CD8-positive, alpha-beta memory T cell (primary cell): ENCODE results near the gene NTN5. TPM values are rescaled to one million over a fixed set of nuclear protein-coding genes. Genes with fewer than 3 reads are reported as not detected.
A peak's percentile ranks its signal among the peaks of the same experiment; 100 is the strongest.

Experiments used
- CTCF ChIA-PET: fragments of 350-600 bp; sonication (Branson Sonifier 250); formaldehyde crosslinking; loops from one replicate; lab custom pipeline; 2021; ENCODE audit warnings: antibody characterized with exemption; lab: Charles Lee
- POLR2A ChIA-PET: fragments of 350-600 bp; sonication (Branson Sonifier 250); formaldehyde crosslinking; loops from one replicate; lab custom pipeline; 2021; ENCODE audit warnings: antibody characterized with exemption; lab: Charles Lee
- DNase-seq, 5 donors: peaks; one replicate each; pipeline versions ENCODE4 v3.0.0 to v3.0.0-alpha.2; 2020 to 2022; ENCODE audit warnings: mixed read lengths in 1 of 5
- H3K27ac ChIP-seq: one replicate; pipeline ENCODE4 v1.7.0; 2013; ENCODE audit warnings: low read depth, mild to moderate bottlenecking, low read length, moderate library complexity
- H3K27me3 ChIP-seq: 2 replicates; pipeline ENCODE4 v1.7.0; 2013; ENCODE audit warnings: low read length, mild to moderate bottlenecking; ENCODE audit not compliant: insufficient read depth, poor library complexity, severe bottlenecking
- H3K36me3 ChIP-seq: 2 replicates; pipeline ENCODE4 v1.7.0; 2013; ENCODE audit warnings: mild to moderate bottlenecking, low read length, moderate library complexity; ENCODE audit not compliant: insufficient read depth
- H3K4me1 ChIP-seq: 2 replicates; pipeline ENCODE4 v1.7.0; 2013; ENCODE audit warnings: mild to moderate bottlenecking, low read length, moderate library complexity; ENCODE audit not compliant: insufficient read depth
- H3K4me3 ChIP-seq: 2 replicates; pipeline ENCODE4 v1.7.0; 2013; ENCODE audit warnings: mild to moderate bottlenecking, low read length
- H3K9me3 ChIP-seq: 2 replicates; pipeline ENCODE4 v1.7.0; 2013; ENCODE audit warnings: mild to moderate bottlenecking, low read length
- H3K27ac Mint-ChIP-seq, 8 donors: one replicate each; pipeline ENCODE4 v1.8.0; 2020 to 2021; ENCODE audit warnings: mixed read lengths in 8 of 8, mild to moderate bottlenecking in 6 of 8, inconsistent platforms in 3 of 8, moderate library complexity in 3 of 8
- H3K27me3 Mint-ChIP-seq, 2 donors: one replicate each; pipeline ENCODE4 v1.8.0; 2020 to 2021; ENCODE audit warnings: mixed read lengths in 2 of 2, mild to moderate bottlenecking in 1 of 2, moderate library complexity in 1 of 2
- H3K36me3 Mint-ChIP-seq, 3 donors: one replicate each; pipeline ENCODE4 v1.8.0; 2020 to 2021; ENCODE audit warnings: mixed read lengths in 3 of 3, inconsistent platforms in 1 of 3, mild to moderate bottlenecking in 1 of 3
- H3K4me1 Mint-ChIP-seq, 3 donors: one replicate each; pipeline ENCODE4 v1.8.0; 2020 to 2021; ENCODE audit warnings: mixed read lengths in 3 of 3, inconsistent platforms in 1 of 3, mild to moderate bottlenecking in 1 of 3
- H3K4me3 Mint-ChIP-seq, 7 donors: one replicate each; pipeline ENCODE4 v1.8.0; 2020 to 2021; ENCODE audit warnings: mixed read lengths in 7 of 7, mild to moderate bottlenecking in 6 of 7, moderate library complexity in 4 of 7, inconsistent platforms in 2 of 7
- H3K9me3 Mint-ChIP-seq, 5 donors: one replicate each; pipeline ENCODE4 v1.8.0; 2020 to 2022; ENCODE audit warnings: mixed read lengths in 5 of 5, mild to moderate bottlenecking in 3 of 5, moderate library complexity in 2 of 5, inconsistent platforms in 1 of 5
- polyA plus RNA-seq: library from polyadenylated mRNA; unstranded; fragments of 300-500 nt; fragmentation: Illumina TruSeq; gene quantifications from one replicate; pipeline ENCODE4 v1.2.3, GENCODE V29; 2021
- total RNA-seq, 2 experiments: library from RNA; stranded (reverse); gene quantifications; one replicate each; pipeline ENCODE4 v1.2.3, GENCODE V29; 2021

NTN5 gene, protein sequence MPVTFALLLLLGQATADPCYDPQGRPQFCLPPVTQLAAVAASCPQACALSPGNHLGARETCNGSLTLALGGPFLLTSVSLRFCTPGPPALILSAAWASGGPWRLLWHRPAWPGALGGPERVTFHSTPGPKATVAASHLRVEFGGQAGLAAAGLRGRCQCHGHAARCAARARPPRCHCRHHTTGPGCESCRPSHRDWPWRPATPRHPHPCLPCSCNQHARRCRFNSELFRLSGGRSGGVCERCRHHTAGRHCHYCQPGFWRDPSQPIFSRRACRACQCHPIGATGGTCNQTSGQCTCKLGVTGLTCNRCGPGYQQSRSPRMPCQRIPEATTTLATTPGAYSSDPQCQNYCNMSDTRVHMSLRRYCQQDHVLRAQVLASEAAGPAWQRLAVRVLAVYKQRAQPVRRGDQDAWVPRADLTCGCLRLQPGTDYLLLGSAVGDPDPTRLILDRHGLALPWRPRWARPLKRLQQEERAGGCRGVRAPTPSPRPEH
- total RNA-seq, result under 1 TPM; 0.11 to 0.33 TPM
- polyA plus RNA-seq, result not detected

- CTCF ChIA-PET, result no interaction called here
Measured at GRCh38 chr19:48672994-48673393, at the start of gene NTN5. Gene NTN5, minus strand, starts transcription at chr19:48673017. Its CDS starts 2,031 bp downstream, at chr19:48670986.

DNA sequence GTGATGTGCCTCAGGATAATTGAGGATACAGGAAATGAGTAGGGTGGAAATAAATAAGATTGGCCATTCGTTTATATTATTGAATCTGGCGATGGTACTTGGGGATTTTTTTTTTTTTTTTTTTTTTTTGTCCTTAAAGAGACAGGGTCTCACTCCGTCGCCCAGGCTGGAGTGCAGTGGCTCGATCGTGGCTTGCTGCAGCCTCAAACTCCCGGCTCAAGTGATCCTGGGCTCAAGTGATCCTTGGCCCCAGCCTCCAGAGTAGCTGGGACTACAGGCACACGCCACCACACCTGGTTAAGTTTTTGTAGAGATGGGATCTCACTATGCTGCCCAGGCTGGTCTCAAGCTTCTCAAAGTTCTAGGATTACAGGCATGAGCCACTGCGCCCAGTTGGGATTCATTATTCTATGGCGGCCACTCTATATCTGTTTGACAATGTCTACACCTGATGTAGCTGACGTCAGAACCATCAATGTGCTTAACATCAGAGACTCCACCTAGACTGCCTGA is 49.4 kb upstream of the NTN5 start:
- Mint-ChIP-seq H3K9me3 (peaks cover 3 to 11% (median 7%) of the 10 kb centered on the region in 5 donors), H3K27ac (peak overlapping the region in 2 of 8 donors; percentile 12 to 50), H3K36me3 (peaks cover 0 to 16% (median 6%) of the 10 kb centered on the region in 3 donors), H3K27me3 (no peaks in the 10 kb centered on the region), H3K4me3 (peak overlapping the region in 4 of 7 donors; percentile 6 to 84 (median 18)), H3K4me1 (peaks cover 30 to 35% (median 33%) of the 10 kb centered on the region in 3 donors)
- H3K27ac ChIP-seq, result no peak overlapping the region
- H3K9me3 ChIP-seq, result no peaks in the 10 kb centered on the region
- H3K4me3 ChIP-seq, result no peak overlapping the region
- no peaks in the 10 kb centered on the region for H3K27me3 ChIP-seq
- peaks cover 37% of the 10 kb centered on the region for H3K4me1 ChIP-seq
- ChIA-PET POLR2A (no interaction called here), CTCF (interaction anchor here (1.6 kb wide), 1 partner anchor 17 kb away, joined by 4 read pairs; no protein-coding TSS in a partner anchor)
- H3K36me3 ChIP-seq, result no peaks in the 10 kb centered on the region
- no peak for DNase-seq

More at GRCh38 chr19:48672994-48673393, at the start of gene NTN5:
- Histone ChIP-seq H3K36me3 (no peaks in the 10 kb centered on the region), H3K27ac (no peak within 1 kb of the TSS), H3K27me3 (no peaks in the 10 kb centered on the region), H3K9me3 (no peaks in the 10 kb centered on the region), H3K4me1 (peaks cover 9% of the 10 kb centered on the region), H3K4me3 (no peak within 1 kb of the TSS)
- Mint-ChIP-seq H3K36me3 (peaks cover 0 to 1% (median 0%) of the 10 kb centered on the region in 3 donors), H3K27me3 (peaks cover 0 to 1% of the 10 kb centered on the region in 2 donors), H3K27ac (peak within 1 kb of the TSS in 2 of 8 donors; percentile 47), H3K9me3 (peaks cover 0 to 2% (median 0%) of the 10 kb centered on the region in 5 donors), H3K4me3 (no peak within 1 kb of the TSS), H3K4me1 (peaks cover 5 to 8% (median 7%) of the 10 kb centered on the region in 3 donors)
- POLR2A ChIA-PET, result no interaction called here
- DNase-seq, result no peak

DNA sequence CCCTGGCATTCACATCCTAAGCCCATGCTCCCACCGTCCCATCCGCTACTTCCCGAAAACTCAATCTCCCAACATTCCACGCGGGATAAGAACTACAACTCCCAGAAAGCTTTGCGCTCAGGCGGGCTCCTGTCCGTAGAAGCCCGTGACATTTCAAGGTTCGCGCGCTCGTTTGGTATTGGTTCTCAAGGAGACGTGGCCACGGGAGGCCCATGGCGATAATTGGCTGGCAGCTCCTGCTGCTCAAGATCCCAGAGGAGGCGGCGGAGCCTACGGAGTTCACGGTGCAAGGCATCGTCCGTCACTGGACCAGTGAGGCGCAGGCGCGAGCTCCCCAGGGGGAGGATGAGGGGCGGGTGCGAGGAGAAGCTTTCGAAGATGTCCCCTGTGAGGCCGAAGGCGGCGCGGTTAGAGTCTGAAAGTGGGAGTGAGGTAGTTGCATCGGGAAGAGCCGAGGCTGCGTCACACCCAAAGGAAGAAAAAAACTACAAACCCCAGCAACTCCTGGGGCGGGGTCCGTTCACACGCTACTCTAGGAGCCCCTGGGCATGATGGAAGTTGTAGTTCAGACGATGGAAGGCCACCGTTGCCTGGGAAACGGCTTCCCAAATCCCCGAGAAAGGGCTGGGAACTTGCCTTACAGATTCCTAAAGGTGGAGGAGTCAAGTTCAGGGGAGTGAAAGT is 47.9 kb upstream of the NTN5 start:
- POLR2A ChIA-PET, result interaction anchor here (0.7 to 1.2 kb wide), 3 partner anchors 19 to 318 kb away, joined by 4 to 10 read pairs (median 5); partner anchors contain the start of gene DBP

DNA sequence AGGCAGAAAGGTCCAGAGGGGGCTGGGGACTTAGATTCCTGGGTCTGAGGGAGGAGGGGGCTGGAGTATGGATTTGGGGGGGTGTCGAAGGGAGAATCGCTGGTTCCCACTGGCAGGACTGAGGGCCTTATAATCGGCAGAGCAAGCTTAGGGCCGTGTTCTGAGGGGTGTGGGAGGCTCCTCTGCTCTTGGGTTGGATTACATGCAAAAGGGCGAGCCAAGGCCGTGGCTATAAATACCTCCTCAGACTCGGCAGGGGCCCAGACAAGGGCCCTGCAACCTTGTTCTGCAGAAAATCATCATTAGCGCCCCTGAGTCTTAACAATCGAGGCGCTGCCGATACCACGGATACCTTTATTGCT is 47.4 kb upstream of the NTN5 start:
- Mint-ChIP-seq H3K27ac (peak overlapping the region in 7 of 8 donors; percentile 90 to 99 (median 98)), H3K27me3 (no peaks in the 10 kb centered on the region), H3K9me3 (peaks cover 0 to 5% (median 3%) of the 10 kb centered on the region in 5 donors), H3K36me3 (peaks cover 0 to 4% (median 3%) of the 10 kb centered on the region in 3 donors), H3K4me1 (peaks cover 16 to 23% (median 18%) of the 10 kb centered on the region in 3 donors), H3K4me3 (peak overlapping the region; percentile 93 to 98 (median 97))
- no peak for DNase-seq
- peak overlapping the region; percentile 91 for H3K4me3 ChIP-seq
- H3K27me3 ChIP-seq, result no peaks in the 10 kb centered on the region
- ChIA-PET CTCF (interaction anchor here (0.7 kb wide), 1 partner anchor 9 kb away, joined by 3 read pairs; no protein-coding TSS in a partner anchor), POLR2A (interaction anchor here (0.7 to 1.2 kb wide), 3 partner anchors 19 to 317 kb away, joined by 4 to 10 read pairs (median 5); partner anchors contain the start of gene DBP)
- peaks cover 18% of the 10 kb centered on the region for H3K4me1 ChIP-seq
- peak overlapping the region; percentile 90 for H3K27ac ChIP-seq
- H3K36me3 ChIP-seq, result no peaks in the 10 kb centered on the region
- H3K9me3 ChIP-seq, result no peaks in the 10 kb centered on the region

More for the DNA sequence above, 47.9 kb upstream of the NTN5 start:
- H3K9me3 Mint-ChIP-seq, result peaks cover 0 to 5% (median 3%) of the 10 kb centered on the region in 5 donors
- H3K27me3 ChIP-seq, result no peaks in the 10 kb centered on the region
- H3K9me3 ChIP-seq, result no peaks in the 10 kb centered on the region
- no peaks in the 10 kb centered on the region for H3K27me3 Mint-ChIP-seq
- H3K4me1 ChIP-seq, result peaks cover 23% of the 10 kb centered on the region
- peaks cover 21 to 27% (median 24%) of the 10 kb centered on the region in 3 donors for H3K4me1 Mint-ChIP-seq
- no peaks in the 10 kb centered on the region for H3K36me3 ChIP-seq
- H3K36me3 Mint-ChIP-seq, result peaks cover 0 to 7% (median 3%) of the 10 kb centered on the region in 3 donors
- peak overlapping the region; percentile 91 for H3K4me3 ChIP-seq
- peak overlapping the region; percentile 90 to 99 (median 98) for H3K27ac Mint-ChIP-seq
- CTCF ChIA-PET, result interaction anchor here (0.7 to 1.6 kb wide), 2 partner anchors 10 to 18 kb away, joined by 3 to 4 read pairs; no protein-coding TSS in a partner anchor
- DNase-seq, result peak; percentile 84 to 93 (median 87)
- H3K27ac ChIP-seq, result peak overlapping the region; percentile 90
- peak overlapping the region; percentile 93 to 98 (median 97) for H3K4me3 Mint-ChIP-seq

DNA sequence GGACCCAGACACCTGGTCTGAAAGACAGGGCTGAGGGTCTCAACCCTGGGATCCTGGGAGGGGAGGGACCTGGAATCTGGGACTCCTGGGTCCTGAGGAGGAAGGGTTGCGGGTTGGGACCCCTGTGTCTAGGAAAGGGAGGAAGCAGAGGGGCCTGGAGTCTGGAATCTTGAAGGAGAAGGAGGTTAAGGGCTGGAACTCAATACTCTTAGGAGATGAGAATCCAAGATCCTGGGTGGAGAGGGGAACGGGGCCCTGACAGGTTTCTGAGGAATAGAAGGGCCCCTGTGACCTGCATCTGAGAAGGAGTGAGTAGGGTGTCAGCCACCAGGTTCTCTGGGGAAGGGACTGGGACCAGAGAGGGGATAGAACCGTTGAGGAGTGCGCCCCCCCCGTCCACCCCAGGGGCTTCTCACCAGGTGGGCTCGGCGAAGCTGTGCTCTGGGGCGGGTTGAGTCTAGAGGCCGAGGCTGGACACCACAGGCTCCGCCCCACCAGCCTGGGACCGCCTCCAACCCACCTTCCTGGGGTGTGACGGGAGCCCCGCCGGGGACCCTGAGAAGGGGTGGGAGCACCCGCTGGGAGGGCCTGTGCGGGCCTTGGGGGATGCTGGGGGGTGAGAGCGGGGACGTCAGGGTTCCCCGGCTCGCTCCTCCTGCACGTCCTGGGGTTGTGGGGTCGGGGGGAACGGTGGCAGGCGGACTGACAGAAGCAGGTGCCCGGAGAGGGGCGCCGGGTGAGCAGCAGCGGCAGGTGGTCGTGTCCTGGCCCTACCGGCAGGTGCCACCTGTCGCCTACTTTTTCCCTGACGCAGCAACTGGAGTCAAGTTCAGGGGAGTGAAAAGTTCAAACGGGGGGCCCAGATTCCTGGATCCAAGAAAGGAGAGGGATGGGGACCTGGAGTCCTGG is 46.7 kb upstream of the NTN5 start, which contains the start of gene MAMSTR:
TSS of gene MAMSTR (minus strand) at position 463 of the 909 bp plus-strand sequence. CDS start 694 bp downstream, outside the sequence.
- peaks cover 14 to 22% (median 16%) of the 10 kb centered on the region in 3 donors for H3K4me1 Mint-ChIP-seq
- peak within 1 kb of the TSS; percentile 90 for H3K27ac ChIP-seq
- peak within 1 kb of the TSS; percentile 93 to 98 (median 97) for H3K4me3 Mint-ChIP-seq
- H3K36me3 ChIP-seq, result no peaks in the 10 kb centered on the region
- no peaks in the 10 kb centered on the region for H3K27me3 Mint-ChIP-seq
- H3K9me3 ChIP-seq, result no peaks in the 10 kb centered on the region
- peaks cover 17% of the 10 kb centered on the region for H3K4me1 ChIP-seq
- peak within 1 kb of the TSS; percentile 91 for H3K4me3 ChIP-seq
- peak within 1 kb of the TSS; percentile 90 to 99 (median 98) for H3K27ac Mint-ChIP-seq
- H3K9me3 Mint-ChIP-seq, result no peaks in the 10 kb centered on the region
- H3K36me3 Mint-ChIP-seq, result peaks cover 0 to 3% (median 0%) of the 10 kb centered on the region in 3 donors
- ChIA-PET POLR2A (no interaction called here), CTCF (no interaction called here)
- no peaks in the 10 kb centered on the region for H3K27me3 ChIP-seq
- no peak for DNase-seq

- POLR2A ChIA-PET, result no interaction called here
- Mint-ChIP-seq H3K4me3 (peak overlapping the region in 1 of 7 donors; percentile 55), H3K27me3 (no peaks in the 10 kb centered on the region)
Measured at GRCh38 chr19:48718711-48719231, 46.0 kb upstream of the NTN5 start.

More at GRCh38 chr19:48718711-48719231, 46.0 kb upstream of the NTN5 start:
- Histone ChIP-seq H3K27ac (no peak overlapping the region), H3K27me3 (no peaks in the 10 kb centered on the region), H3K4me3 (no peak overlapping the region), H3K9me3 (no peaks in the 10 kb centered on the region), H3K36me3 (no peaks in the 10 kb centered on the region), H3K4me1 (peaks cover 19% of the 10 kb centered on the region)
- no peaks in the 10 kb centered on the region for H3K9me3 Mint-ChIP-seq
- peaks cover 16 to 28% (median 18%) of the 10 kb centered on the region in 3 donors for H3K4me1 Mint-ChIP-seq
- peaks cover 0 to 6% (median 0%) of the 10 kb centered on the region in 3 donors for H3K36me3 Mint-ChIP-seq
- CTCF ChIA-PET, result no interaction called here
- DNase-seq, result no peak
- peak overlapping the region in 2 of 8 donors; percentile 17 to 64 for H3K27ac Mint-ChIP-seq
